Neutrophil (primary cell): Measurements from ENCODE around the gene FANCE.
"Not testable (repeated sequence)": the region's sequence is repeated elsewhere in the genome, so short reads cannot be mapped to it uniquely, and the experiment has no call there.

Experiments used
- H3K27ac ChIP-seq: fragments of 200-600 bp; sonication (generic); 2 replicates; pipeline ENCODE4 v1.5.1; 2016; ENCODE audit warnings: mild to moderate bottlenecking, moderate library complexity
- H3K27me3 ChIP-seq: fragments of 200-600 bp; sonication (generic); 2 replicates; pipeline ENCODE4 v1.6.0; 2016; ENCODE audit warnings: mild to moderate bottlenecking
- H3K36me3 ChIP-seq: fragments of 200-600 bp; sonication (generic); 2 replicates; pipeline ENCODE4 v1.5.1; 2017
- H3K4me1 ChIP-seq, 2 experiments: fragments of 200-600 bp in 1 of 2; sonication (generic) in 1 of 2; 1 replicate in 1 of 2; 2 replicates in 1 of 2; pipeline versions ENCODE4 v1.5.1 to v1.6.1; 2013 to 2016; ENCODE audit warnings: low read depth in 1 of 2, low read length in 1 of 2, mild to moderate bottlenecking in 1 of 2, moderate library complexity in 1 of 2; ENCODE audit not compliant: control insufficient read depth in 1 of 2, insufficient read depth in 1 of 2
- H3K4me3 ChIP-seq, 2 experiments: fragments of 200-600 bp in 1 of 2; sonication (generic) in 1 of 2; 1 replicate in 1 of 2; 2 replicates in 1 of 2; pipeline ENCODE4 v1.5.1; 2013 to 2016; ENCODE audit warnings: low read depth in 1 of 2, low read length in 1 of 2, mild to moderate bottlenecking in 1 of 2, moderate library complexity in 1 of 2
- H3K9me3 ChIP-seq: fragments of 200-600 bp; sonication (generic); 2 replicates; pipeline ENCODE4 v1.5.1; 2016
- CTCF ChIP-seq: fragments of 200-600 bp; sonication (generic); IDR thresholded peaks from 2 replicates; pipeline ENCODE4 v1.5.1; 2016; ENCODE audit warnings: antibody characterized with exemption

The FANCE gene

GRCh38 chr6:35432291-35432690 is 19.8 kb upstream of the FANCE start:
- no peak for TF ChIP-seq CTCF
- H3K27ac ChIP-seq = no peak overlapping the region
- no peaks in the 10 kb centered on the region for H3K36me3 ChIP-seq
- H3K4me1 ChIP-seq = no peaks in the 10 kb centered on the region
- peaks cover 16% of the 10 kb centered on the region for H3K9me3 ChIP-seq
- H3K27me3 ChIP-seq = no peaks in the 10 kb centered on the region
- H3K4me3 ChIP-seq = no peak overlapping the region

GRCh38 chr6:35432702-35433101 is 19.4 kb upstream of the FANCE start:
- H3K4me1 ChIP-seq, H3K36me3 ChIP-seq, H3K4me3 ChIP-seq, H3K27me3 ChIP-seq, H3K27ac ChIP-seq: not testable (repeated sequence)
- peaks cover 16% of the 10 kb centered on the region for H3K9me3 ChIP-seq

- Histone ChIP-seq H3K9me3 (peaks cover 2% of the 10 kb centered on the region), H3K4me3 (no peak overlapping the region), H3K27ac (no peak overlapping the region), H3K4me1 (no peaks in the 10 kb centered on the region), H3K36me3 (no peaks in the 10 kb centered on the region), H3K27me3 (no peaks in the 10 kb centered on the region)
- no peak for TF ChIP-seq CTCF
Observed at GRCh38 chr6:35435074-35435837, 16.9 kb upstream of the FANCE start.

- no peaks in the 10 kb centered on the region for H3K4me1 ChIP-seq
- H3K36me3 ChIP-seq = no peaks in the 10 kb centered on the region
- no peaks in the 10 kb centered on the region for H3K27me3 ChIP-seq
- no peaks in the 10 kb centered on the region for H3K9me3 ChIP-seq
- no peak for TF ChIP-seq CTCF
- H3K27ac ChIP-seq = no peak overlapping the region
- H3K4me3 ChIP-seq = no peak overlapping the region
Observed at GRCh38 chr6:35436071-35436857, 15.9 kb upstream of the FANCE start.

- not testable (repeated sequence) for H3K27ac ChIP-seq, H3K4me1 ChIP-seq, H3K27me3 ChIP-seq, H3K36me3 ChIP-seq, H3K9me3 ChIP-seq, H3K4me3 ChIP-seq
Observed at GRCh38 chr6:35438378-35439065, 13.6 kb upstream of the FANCE start.

GRCh38 chr6:35439308-35439707 is 12.8 kb upstream of the FANCE start:
- no peak overlapping the region for H3K4me3 ChIP-seq
- H3K27me3 ChIP-seq = peaks cover 9% of the 10 kb centered on the region
- H3K27ac ChIP-seq = no peak overlapping the region
- H3K9me3 ChIP-seq = no peaks in the 10 kb centered on the region
- no peaks in the 10 kb centered on the region for H3K36me3 ChIP-seq
- TF ChIP-seq CTCF = no peak
- no peaks in the 10 kb centered on the region for H3K4me1 ChIP-seq
